GM12801 (cell line): ENCODE data around the gene TOX2.

Experiments used
- CTCF ChIP-seq: IDR thresholded peaks from one replicate; pipeline ENCODE4 v1.5.1; 2011; ENCODE audit warnings: control low read depth; ENCODE audit not compliant: insufficient read length; ENCODE audit errors: extremely low read depth

Gene TOX2

GRCh38 chr20:43969501-43970182, 55.0 kb downstream of the TOX2 start:
- no peak for TF ChIP-seq CTCF

- no peak for TF ChIP-seq CTCF
These were observed 56.6 kb downstream of the TOX2 start for GRCh38 chr20:43971267-43971666.

GRCh38 chr20:43972051-43972450, 57.4 kb downstream of the TOX2 start:
- TF ChIP-seq CTCF = no peak

GRCh38 chr20:43972692-43973091, 58.0 kb downstream of the TOX2 start:
- TF ChIP-seq CTCF = no peak

- no peak for TF ChIP-seq CTCF
These were observed 58.6 kb downstream of the TOX2 start for GRCh38 chr20:43973231-43973630.

- no peak for TF ChIP-seq CTCF
These were observed 59.2 kb downstream of the TOX2 start for GRCh38 chr20:43973671-43974450.

GRCh38 chr20:43974695-43975094, 60.0 kb downstream of the TOX2 start:
- TF ChIP-seq CTCF = no peak
